Right kidney (tissue), 1 donor: ENCODE results near the gene DNAH11.
"Not testable (repeated sequence)": the region's sequence is repeated elsewhere in the genome, so short reads cannot be mapped to it uniquely, and the experiment has no call there.

Source experiments
- DNase-seq: peaks from one replicate; pipeline ENCODE4 v3.0.0-alpha.2; 2016

Gene DNAH11

DNA sequence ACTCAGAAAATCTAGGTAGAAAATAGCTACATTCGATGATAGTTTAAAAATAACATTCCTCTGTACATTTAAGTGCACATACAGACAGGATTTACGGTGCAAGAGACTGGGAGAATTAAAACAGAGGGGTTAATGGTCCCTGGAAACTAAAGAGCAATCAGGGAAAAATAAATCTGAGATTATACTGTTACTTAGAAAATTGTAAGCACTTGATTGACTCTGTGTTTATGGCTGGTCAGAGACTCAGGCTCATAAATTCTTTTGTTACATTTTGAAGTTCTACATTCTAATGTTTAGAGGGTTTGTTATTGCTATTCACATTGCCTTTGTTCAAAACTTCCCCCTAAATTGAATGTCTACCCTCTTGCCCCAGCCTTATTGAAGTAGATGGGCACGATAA is 348.5 kb downstream of the DNAH11 start:
- DNase-seq, result peak; percentile 23

- DNase-seq, result no peak
Measured at GRCh38 chr7:21893401-21893800, 350.6 kb downstream of the DNAH11 start.

DNA sequence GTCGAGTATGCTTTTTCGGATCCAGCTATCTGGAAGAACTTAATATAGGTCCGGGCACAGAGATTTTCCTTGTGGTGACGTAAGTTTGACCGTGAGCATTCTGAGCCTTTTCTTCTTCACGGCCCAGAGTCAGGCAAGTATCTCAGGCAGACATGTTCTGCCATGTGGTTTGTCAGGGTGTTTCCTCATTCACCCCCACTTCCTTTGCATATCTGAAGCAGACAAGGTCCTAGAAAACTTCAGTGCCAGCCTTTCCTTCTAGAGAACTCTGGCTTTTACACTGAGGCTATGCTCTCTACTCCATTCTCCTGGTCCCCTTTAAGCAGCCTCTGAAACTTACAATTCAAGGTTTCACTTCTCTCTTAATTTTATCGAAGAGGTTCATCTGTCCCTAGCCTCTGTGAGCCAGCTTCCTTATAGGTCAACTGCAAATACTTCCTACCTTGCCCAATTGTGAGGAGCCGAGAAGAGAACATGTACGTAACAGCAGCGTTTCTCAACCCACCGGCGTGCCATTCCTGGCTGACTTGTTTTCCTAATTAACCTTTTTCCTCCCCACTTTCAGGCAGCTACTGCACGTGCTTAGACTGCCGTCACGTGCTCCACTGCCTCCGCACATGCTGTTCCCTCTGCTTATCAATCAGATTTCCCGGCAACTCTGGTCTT is 355.6 kb downstream of the DNAH11 start:
- DNase-seq, result no peak

DNA sequence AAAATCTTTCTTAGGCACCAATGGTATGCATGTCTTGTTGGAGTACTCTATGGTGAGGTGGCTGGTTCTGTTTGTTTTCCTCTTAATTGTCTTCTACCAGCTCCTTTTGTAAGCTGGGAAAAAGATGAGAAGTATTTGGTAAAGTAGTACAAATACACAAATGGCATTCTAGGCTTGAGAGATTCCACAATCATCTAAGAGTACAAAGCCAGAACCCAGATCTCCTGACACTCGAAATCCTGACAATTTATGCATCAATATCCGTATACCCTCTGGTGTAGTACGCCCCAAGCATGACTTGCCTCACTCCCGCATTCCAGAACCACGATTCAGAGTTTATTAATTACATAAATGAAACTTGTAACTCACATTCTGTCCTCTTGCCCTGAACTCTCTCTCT is 359.4 kb downstream of the DNAH11 start:
- DNase-seq, result no peak

- no peak for DNase-seq
Measured at GRCh38 chr7:21903020-21903786, 360.4 kb downstream of the DNAH11 start.

- DNase-seq, result no peak
Measured at GRCh38 chr7:21908746-21909145, 365.9 kb downstream of the DNAH11 start.

DNA sequence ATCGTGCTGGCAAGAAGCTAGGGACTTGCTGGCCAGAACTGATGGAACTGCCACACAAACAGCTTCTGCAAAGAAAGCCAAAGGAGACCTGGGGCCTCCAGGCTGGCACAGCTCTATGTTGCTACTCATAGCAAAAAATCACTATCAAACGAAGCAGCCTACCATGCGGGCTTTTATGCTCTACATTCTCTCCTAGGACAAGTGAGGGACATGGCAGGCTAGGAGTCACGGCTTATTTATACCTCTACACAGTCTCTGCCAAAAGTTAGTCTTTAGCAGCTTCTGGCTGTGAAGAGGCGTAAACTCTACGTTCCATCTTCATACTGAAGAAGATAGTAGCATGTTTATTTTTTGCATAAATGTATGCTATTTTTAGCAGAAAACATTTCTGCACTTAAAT is 367.4 kb downstream of the DNAH11 start:
- DNase-seq, result no peak

GRCh38 chr7:21911341-21911875 is 368.6 kb downstream of the DNAH11 start:
- no peak for DNase-seq

GRCh38 chr7:21912305-21912704 is 369.5 kb downstream of the DNAH11 start:
- DNase-seq, result no peak

GRCh38 chr7:21912931-21913780 is 370.3 kb downstream of the DNAH11 start:
- DNase-seq, result no peak

DNA sequence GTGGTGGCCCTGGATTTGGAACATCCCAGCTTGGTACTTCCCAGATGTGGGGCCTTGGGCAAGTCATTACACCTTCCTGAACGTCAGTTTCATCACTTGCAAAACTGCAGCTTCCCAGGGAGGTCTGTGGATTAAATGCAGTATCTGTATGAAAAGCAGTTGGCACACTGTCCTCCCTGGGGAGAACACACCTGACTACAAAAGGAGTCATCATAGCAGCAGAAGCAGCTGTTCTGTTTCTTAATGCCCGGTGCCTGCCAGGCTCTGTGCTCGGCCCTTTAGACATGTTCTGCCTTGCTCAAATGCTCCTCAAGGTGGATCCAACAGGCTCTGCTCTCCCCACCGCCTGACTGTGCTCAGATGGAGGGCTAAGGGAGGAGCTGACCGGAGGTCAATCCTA is 371.8 kb downstream of the DNAH11 start:
- DNase-seq, result no peak

- no peak for DNase-seq
Measured at GRCh38 chr7:21915140-21915539, 372.3 kb downstream of the DNAH11 start.

- no peak for DNase-seq
Measured at GRCh38 chr7:21916176-21916575, 373.3 kb downstream of the DNAH11 start.

GRCh38 chr7:21916629-21917028 is 373.8 kb downstream of the DNAH11 start:
- no peak for DNase-seq

GRCh38 chr7:21918216-21918615 is 375.4 kb downstream of the DNAH11 start:
- DNase-seq, result no peak

GRCh38 chr7:21920936-21921335 is 378.1 kb downstream of the DNAH11 start:
- no peak for DNase-seq

DNA sequence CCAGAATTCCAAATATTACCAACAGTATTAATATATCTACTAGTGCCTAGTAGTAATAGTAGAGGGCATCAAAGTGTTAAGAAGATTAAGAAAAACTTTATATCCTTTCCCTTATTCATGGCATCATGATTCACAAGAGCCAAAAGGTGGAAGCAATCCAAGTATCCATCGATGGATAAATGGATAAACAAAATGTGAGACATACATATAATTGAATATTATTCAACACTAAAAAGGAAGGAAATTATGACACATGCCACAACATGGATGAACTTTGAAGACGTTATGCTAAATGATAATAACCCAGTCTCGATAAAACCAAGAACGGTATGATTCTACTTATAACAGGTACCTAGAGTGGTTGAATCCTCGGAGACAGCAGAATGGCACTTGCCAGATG is 379.8 kb downstream of the DNAH11 start:
- DNase-seq, result no peak

- DNase-seq, result no peak
Measured at GRCh38 chr7:21923658-21924057, 380.8 kb downstream of the DNAH11 start.

DNA sequence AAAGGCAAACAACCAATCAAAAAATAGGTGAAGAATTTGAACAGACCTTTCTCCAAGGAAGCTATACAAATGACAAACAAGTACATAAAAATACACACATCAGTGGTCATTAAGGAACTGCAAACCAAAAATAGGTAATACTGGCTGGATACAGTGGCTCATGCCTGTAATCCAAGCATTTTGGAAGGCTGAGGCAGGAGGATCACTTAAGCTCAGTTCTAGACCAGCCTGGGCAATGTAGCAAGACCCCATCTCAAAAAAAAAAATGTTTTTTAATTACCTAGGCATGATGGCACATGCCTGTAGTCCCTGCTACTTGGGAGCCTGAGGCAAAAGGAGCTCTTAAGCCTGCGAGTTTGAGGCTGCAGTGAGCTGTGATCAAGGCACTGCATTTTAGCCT is 383.6 kb downstream of the DNAH11 start:
- no peak for DNase-seq

DNA sequence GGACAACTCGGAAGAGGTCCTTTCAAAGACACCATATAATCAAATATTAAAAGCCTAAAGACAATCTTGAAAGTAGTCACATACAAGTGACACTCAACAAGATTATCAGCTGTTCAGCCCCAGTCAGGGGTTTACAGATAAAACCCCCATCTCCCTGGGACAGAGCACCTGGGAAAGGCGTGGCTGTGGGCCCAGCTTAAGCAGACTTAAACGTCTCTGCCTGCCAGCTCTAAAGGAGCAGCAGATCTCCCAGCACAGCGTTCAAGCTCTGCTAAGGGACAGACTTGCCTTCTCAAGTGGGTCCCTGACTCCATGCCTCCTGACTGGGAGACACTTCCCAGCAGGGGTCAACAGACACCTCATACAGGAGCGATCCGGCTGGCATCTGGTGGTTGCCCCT is 384.9 kb downstream of the DNAH11 start:
- DNase-seq, result no peak

DNA sequence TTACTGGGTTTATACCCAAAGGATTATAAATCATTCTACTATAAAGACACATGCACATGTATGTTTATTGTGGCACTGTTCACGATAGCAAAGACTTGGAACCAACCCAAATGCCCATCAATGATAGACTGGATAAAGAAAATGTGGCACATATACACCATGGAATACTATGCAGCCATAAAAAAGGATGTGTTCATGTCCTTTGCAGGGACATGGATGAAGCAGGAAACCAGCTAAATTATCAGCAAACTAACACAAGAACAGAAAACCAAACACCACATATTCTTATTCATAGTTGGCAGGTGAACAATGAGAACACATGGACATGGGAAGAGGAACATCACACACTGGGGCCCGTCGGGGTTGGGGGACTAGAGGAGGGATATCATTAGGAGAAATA is 390.5 kb downstream of the DNAH11 start:
- not testable (repeated sequence) for DNase-seq

GRCh38 chr7:21934808-21935207 is 392.0 kb downstream of the DNAH11 start:
- DNase-seq, result no peak

GRCh38 chr7:21938463-21938862 is 395.6 kb downstream of the DNAH11 start:
- no peak for DNase-seq
